ENCODE data around the gene RABEP2.

DNA sequence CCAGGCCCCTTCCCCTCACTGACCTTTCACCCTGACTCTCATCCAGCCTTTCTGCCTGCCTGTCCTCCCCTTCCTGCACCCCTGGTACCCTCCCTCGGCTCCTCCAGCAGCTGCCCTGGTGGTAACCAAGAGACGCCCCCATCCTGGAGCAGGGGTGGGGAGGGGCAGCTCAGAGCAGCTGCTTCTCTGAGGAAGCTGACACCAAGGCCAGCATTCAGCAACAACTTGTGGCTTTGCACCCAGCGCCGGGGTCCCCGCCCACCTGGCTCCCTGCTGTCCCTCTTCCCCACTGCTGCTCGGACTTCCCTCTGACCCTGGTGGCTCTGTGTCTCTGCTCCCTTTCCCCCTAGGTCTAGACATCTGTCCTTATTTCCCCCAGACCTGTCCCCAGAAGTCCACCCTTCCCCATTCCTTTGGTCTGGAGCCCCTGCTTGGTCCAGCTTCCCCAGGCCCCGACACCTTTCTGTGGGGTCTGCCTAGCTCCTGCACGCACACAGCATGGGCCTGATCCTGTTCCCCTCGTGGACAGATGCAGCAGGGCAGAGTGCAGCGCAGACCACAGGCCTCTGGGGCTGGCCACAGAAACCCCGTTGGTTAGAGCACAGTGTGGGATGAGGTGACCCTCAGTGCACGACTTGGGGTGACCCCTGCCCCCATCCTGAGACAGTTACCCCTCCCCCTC is 47.9 kb downstream of the RABEP2 start:
- TF ChIP-seq, protein P1, sequence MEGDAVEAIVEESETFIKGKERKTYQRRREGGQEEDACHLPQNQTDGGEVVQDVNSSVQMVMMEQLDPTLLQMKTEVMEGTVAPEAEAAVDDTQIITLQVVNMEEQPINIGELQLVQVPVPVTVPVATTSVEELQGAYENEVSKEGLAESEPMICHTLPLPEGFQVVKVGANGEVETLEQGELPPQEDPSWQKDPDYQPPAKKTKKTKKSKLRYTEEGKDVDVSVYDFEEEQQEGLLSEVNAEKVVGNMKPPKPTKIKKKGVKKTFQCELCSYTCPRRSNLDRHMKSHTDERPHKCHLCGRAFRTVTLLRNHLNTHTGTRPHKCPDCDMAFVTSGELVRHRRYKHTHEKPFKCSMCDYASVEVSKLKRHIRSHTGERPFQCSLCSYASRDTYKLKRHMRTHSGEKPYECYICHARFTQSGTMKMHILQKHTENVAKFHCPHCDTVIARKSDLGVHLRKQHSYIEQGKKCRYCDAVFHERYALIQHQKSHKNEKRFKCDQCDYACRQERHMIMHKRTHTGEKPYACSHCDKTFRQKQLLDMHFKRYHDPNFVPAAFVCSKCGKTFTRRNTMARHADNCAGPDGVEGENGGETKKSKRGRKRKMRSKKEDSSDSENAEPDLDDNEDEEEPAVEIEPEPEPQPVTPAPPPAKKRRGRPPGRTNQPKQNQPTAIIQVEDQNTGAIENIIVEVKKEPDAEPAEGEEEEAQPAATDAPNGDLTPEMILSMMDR (conservative IDR thresholded peaks at IDR 0.05; ENCODE audit: low read length), result no peak
- no peak for TF ChIP-seq EZH2phosphoT487 (IDR thresholded peaks at IDR 0.05; ENCODE audit: borderline replicate concordance, low read depth, low read length)

Data from OCI-LY7 (cell line).